NB4 (cell line): ENCODE measurements around the gene ONECUT3.

Source experiments
- CTCF ChIP-seq: IDR thresholded peaks from one replicate; pipeline ENCODE4 v1.5.1; 2012; ENCODE audit warnings: low read depth, low read length
- MYC ChIP-seq: IDR thresholded peaks from 2 replicates; pipeline ENCODE4 v1.6.1; 2011; ENCODE audit warnings: low read depth, low read length
- POLR2A ChIP-seq: IDR thresholded peaks from 2 replicates; pipeline ENCODE4 v1.6.1; 2011; ENCODE audit warnings: mild to moderate bottlenecking; ENCODE audit not compliant: insufficient read length; ENCODE audit errors: extremely low read depth

- no peak for TF ChIP-seq CTCF
- TF ChIP-seq POLR2A: no peak
- TF ChIP-seq MYC: no peak
Observed at GRCh38 chr19:1807695-1808394, 54.5 kb downstream of the ONECUT3 start.
